ENCODE data around the gene CEBPB. TPM values are rescaled to one million over a fixed set of nuclear protein-coding genes. Genes with fewer than 3 reads are reported as not detected.

Gene CEBPB
- polyA plus RNA-seq, 1 experiment, result 24.6 TPM

GRCh38 chr20:50188287-50188688 lies 2.3 kb upstream of the CEBPB start:
- TF ChIP-seq, protein P1, sequence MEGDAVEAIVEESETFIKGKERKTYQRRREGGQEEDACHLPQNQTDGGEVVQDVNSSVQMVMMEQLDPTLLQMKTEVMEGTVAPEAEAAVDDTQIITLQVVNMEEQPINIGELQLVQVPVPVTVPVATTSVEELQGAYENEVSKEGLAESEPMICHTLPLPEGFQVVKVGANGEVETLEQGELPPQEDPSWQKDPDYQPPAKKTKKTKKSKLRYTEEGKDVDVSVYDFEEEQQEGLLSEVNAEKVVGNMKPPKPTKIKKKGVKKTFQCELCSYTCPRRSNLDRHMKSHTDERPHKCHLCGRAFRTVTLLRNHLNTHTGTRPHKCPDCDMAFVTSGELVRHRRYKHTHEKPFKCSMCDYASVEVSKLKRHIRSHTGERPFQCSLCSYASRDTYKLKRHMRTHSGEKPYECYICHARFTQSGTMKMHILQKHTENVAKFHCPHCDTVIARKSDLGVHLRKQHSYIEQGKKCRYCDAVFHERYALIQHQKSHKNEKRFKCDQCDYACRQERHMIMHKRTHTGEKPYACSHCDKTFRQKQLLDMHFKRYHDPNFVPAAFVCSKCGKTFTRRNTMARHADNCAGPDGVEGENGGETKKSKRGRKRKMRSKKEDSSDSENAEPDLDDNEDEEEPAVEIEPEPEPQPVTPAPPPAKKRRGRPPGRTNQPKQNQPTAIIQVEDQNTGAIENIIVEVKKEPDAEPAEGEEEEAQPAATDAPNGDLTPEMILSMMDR (IDR thresholded peaks at IDR 0.05; ENCODE audit: insufficient read depth, low read depth, low read length), result no peak
- ChIA-PET CTCF (interaction anchor here (0.7 to 8.9 kb wide), 14 partner anchors 10 to 391 kb away, joined by 3 to 195 read pairs (median 4); no protein-coding TSS in a partner anchor), POLR2A (no interaction called here)
- H3K36me3 ChIP-seq (ENCODE audit: control insufficient read depth, insufficient read depth, low read length), result peaks cover 5% of the 10 kb centered on the region
- no peak overlapping the region for H3K4me3 ChIP-seq (ENCODE audit: low read depth, low read length)
- H3K27me3 ChIP-seq (ENCODE audit: control insufficient read depth, insufficient read depth, low read length), result no peaks in the 10 kb centered on the region
- DNase-seq (ENCODE audit: low read depth), result no peak

DNA sequence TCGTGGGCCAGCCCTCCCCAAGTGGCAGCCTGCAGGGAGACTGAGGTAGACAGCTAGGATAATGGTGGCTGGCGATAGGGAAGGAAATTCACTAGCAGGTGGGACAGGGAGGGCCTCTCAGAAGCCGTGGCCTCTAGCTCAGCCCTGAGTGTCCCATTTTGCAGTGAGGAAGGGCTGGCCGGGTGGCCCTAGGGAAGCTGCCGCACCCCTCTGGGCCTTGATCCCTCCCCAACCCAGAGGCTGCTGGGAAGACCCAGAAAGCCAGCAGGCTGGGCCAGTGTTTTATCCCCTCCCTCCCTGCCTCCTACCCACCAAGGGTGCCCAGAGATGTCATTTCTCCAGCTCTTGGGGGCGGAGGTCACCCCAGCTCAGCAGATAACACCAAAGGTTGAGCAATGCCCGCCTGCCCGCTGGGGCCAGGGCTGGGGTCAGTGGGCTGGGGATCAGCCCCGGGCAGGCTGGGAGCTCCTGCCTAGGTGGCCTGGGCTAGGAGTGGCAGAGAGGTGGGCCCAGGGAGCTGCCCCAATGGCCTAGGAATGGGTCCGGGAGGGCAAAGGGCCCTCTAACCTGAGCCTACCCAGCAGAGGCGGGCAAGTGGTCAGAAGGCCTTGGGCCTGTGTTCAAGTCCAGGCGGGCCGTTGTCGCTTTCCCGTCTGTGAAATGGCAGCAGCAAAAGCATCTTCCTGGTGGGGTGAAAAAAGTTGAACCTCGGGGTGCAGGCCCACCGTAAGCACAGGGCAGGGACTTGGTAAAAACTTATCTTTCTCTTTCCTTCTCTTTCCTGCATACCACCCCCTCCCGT lies 1.6 kb upstream of the CEBPB start:
- H3K27me3 ChIP-seq (ENCODE audit: control insufficient read depth, insufficient read depth, low read length), result no peaks in the 10 kb centered on the region
- H3K36me3 ChIP-seq (ENCODE audit: control insufficient read depth, insufficient read depth, low read length), result peaks cover 10% of the 10 kb centered on the region
- no peak overlapping the region for H3K4me3 ChIP-seq (ENCODE audit: low read depth, low read length)
- CTCF ChIA-PET, result interaction anchor here (0.7 to 8.9 kb wide), 13 partner anchors 8 to 390 kb away, joined by 3 to 195 read pairs (median 4); no protein-coding TSS in a partner anchor
- DNase-seq (ENCODE audit: low read depth), result no peak
- TF ChIP-seq, protein P1 (IDR thresholded peaks at IDR 0.05; ENCODE audit: insufficient read depth, low read depth, low read length), result no peak
- POLR2A ChIA-PET, result no interaction called here

- POLR2A ChIA-PET, result no interaction called here
- TF ChIP-seq, protein P1 (IDR thresholded peaks at IDR 0.05; ENCODE audit: insufficient read depth, low read depth, low read length), result no peak
- CTCF ChIA-PET, result interaction anchor here (0.5 to 8.9 kb wide), 9 partner anchors 9 to 286 kb away, joined by 3 to 195 read pairs (median 4); no protein-coding TSS in a partner anchor
- DNase-seq (ENCODE audit: low read depth), result no peak
- H3K36me3 ChIP-seq (ENCODE audit: control insufficient read depth, insufficient read depth, low read length), result peaks cover 17% of the 10 kb centered on the region
- H3K27me3 ChIP-seq (ENCODE audit: control insufficient read depth, insufficient read depth, low read length), result no peaks in the 10 kb centered on the region
- no peak overlapping the region for H3K4me3 ChIP-seq (ENCODE audit: low read depth, low read length)
Observed at GRCh38 chr20:50189681-50190250, 864 bp upstream of the CEBPB start.

DNA sequence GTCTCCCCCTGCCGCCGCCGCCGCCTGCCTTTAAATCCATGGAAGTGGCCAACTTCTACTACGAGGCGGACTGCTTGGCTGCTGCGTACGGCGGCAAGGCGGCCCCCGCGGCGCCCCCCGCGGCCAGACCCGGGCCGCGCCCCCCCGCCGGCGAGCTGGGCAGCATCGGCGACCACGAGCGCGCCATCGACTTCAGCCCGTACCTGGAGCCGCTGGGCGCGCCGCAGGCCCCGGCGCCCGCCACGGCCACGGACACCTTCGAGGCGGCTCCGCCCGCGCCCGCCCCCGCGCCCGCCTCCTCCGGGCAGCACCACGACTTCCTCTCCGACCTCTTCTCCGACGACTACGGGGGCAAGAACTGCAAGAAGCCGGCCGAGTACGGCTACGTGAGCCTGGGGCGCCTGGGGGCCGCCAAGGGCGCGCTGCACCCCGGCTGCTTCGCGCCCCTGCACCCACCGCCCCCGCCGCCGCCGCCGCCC lies 474 bp downstream of the CEBPB start:
- POLR2A ChIA-PET, result interaction anchor here (0.6 to 1.2 kb wide), 5 partner anchors 54 to 596 kb away, joined by 3 to 7 read pairs (median 3); no protein-coding TSS in a partner anchor

More for the DNA sequence above, 474 bp downstream of the CEBPB start:
- peak overlapping the region; percentile 62 for H3K4me3 ChIP-seq (ENCODE audit: low read depth, low read length)
- TF ChIP-seq, protein P1 (IDR thresholded peaks at IDR 0.05; ENCODE audit: insufficient read depth, low read depth, low read length), result no peak
- DNase-seq (ENCODE audit: low read depth), result no peak
- CTCF ChIA-PET, result interaction anchor here (0.6 to 8.9 kb wide), 10 partner anchors 33 to 597 kb away, joined by 3 to 195 read pairs (median 3); no protein-coding TSS in a partner anchor
- peaks cover 24% of the 10 kb centered on the region for H3K36me3 ChIP-seq (ENCODE audit: control insufficient read depth, insufficient read depth, low read length)
- no peaks in the 10 kb centered on the region for H3K27me3 ChIP-seq (ENCODE audit: control insufficient read depth, insufficient read depth, low read length)

All from BJ (cell line).